Measurements from ENCODE around the gene AP1S3. TPM values are rescaled to one million over a fixed set of nuclear protein-coding genes. Genes with fewer than 3 reads are reported as not detected.
"Not testable (repeated sequence)": the region's sequence is repeated elsewhere in the genome, so short reads cannot be mapped to it uniquely, and the experiment has no call there.

Gene AP1S3
- total RNA-seq, 1 experiment from 2014 or later = 73.3 TPM

- H3K27ac ChIP-seq = peak overlapping the region; percentile 79
- TF ChIP-seq CTCF (conservative IDR thresholded peaks at IDR 0.05) (no peak), EZH2 (IDR thresholded peaks at IDR 0.05; ENCODE audit: low read depth) (no peak)
- H3K9me2 ChIP-seq (ENCODE audit: insufficient read depth) = no peaks in the 10 kb centered on the region
- ChIA-PET POLR2A (ENCODE audit: unreplicated experiment) (interaction anchor here (0.5 to 0.7 kb wide), 4 partner anchors 16 to 932 kb away, joined by 3 to 6 read pairs (median 4); no protein-coding TSS in a partner anchor), CTCF (interaction anchor here (0.6 to 1.7 kb wide), 3 partner anchors 18 to 276 kb away, joined by 4 to 8 read pairs (median 6); no protein-coding TSS in a partner anchor)
- H3K4me2 ChIP-seq = peak overlapping the region; percentile 55
- intact Hi-C loops (cut with micrococcal nuclease; ENCODE audit: unreplicated experiment) = loop anchor here (1.0 kb wide), 3 partner anchors 16 to 126 kb away; no protein-coding TSS in a partner anchor
- H3K4me1 ChIP-seq (replicated peaks; ENCODE audit: insufficient read depth) = peaks cover 62% of the 10 kb centered on the region
- no peaks in the 10 kb centered on the region for H3K36me3 ChIP-seq (ENCODE audit: low read depth)
- H3K79me2 ChIP-seq (ENCODE audit: low read depth) = peaks cover 89% of the 10 kb centered on the region
- H3K9me3 ChIP-seq (ENCODE audit: insufficient read depth, low read depth) = no peaks in the 10 kb centered on the region
- H3K4me3 ChIP-seq = peak overlapping the region; percentile 0; the same call in 1 of the 2 replicates
- BruUV-seq (replicated peaks) = TSS peak; percentile 59
- peaks cover 48% of the 10 kb centered on the region for H3F3A ChIP-seq (ENCODE audit: insufficient read depth, low read depth)
- H4K20me1 ChIP-seq (ENCODE audit: insufficient read depth) = no peaks in the 10 kb centered on the region
- no peak overlapping the region for H2AFZ ChIP-seq
- DNase-seq = peak; percentile 75 to 100
- H3K27me3 ChIP-seq (ENCODE audit: insufficient read depth, low read depth) = no peaks in the 10 kb centered on the region
Measured at GRCh38 chr2:223815186-223815883, 22.0 kb downstream of the AP1S3 start.

- not testable (repeated sequence) for BruUV-seq (replicated peaks); H2AFZ ChIP-seq; H3K27me3 ChIP-seq (ENCODE audit: insufficient read depth, low read depth); H3K4me3 ChIP-seq; H3K9me2 ChIP-seq (ENCODE audit: insufficient read depth); H3K9me3 ChIP-seq (ENCODE audit: insufficient read depth, low read depth); H4K20me1 ChIP-seq (ENCODE audit: insufficient read depth); H3K36me3 ChIP-seq (ENCODE audit: low read depth)
- intact Hi-C loops (cut with micrococcal nuclease; ENCODE audit: unreplicated experiment) = loop anchor here (1.0 kb wide), 3 partner anchors 15 to 127 kb away; no protein-coding TSS in a partner anchor
- peaks cover 89% of the 10 kb centered on the region for H3K79me2 ChIP-seq (ENCODE audit: low read depth)
- H3F3A ChIP-seq (ENCODE audit: insufficient read depth, low read depth) = peaks cover 46% of the 10 kb centered on the region
- CTCF ChIA-PET = interaction anchor here (1.0 to 1.7 kb wide), 2 partner anchors 18 to 23 kb away, joined by 4 to 6 read pairs; no protein-coding TSS in a partner anchor
- H3K4me1 ChIP-seq (replicated peaks; ENCODE audit: insufficient read depth) = peaks cover 56% of the 10 kb centered on the region
- POLR2A ChIA-PET (ENCODE audit: unreplicated experiment) = interaction anchor here (0.6 to 0.7 kb wide), 2 partner anchors 15 to 932 kb away, joined by 3 to 4 read pairs; no protein-coding TSS in a partner anchor
- DNase-seq = peak in 1 of 2 experiments; percentile 37
- H3K4me2 ChIP-seq = peak overlapping the region; percentile 55
- H3K27ac ChIP-seq = peak overlapping the region; percentile 79
Measured at GRCh38 chr2:223814764-223815163, 22.6 kb downstream of the AP1S3 start.

GRCh38 chr2:223813329-223813728 is 24.1 kb downstream of the AP1S3 start:
- Histone ChIP-seq H3K4me2 (no peak overlapping the region), H3F3A (ENCODE audit: insufficient read depth, low read depth) (peaks cover 32% of the 10 kb centered on the region), H3K27me3 (ENCODE audit: insufficient read depth, low read depth) (no peaks in the 10 kb centered on the region), H3K27ac (no peak overlapping the region), H3K9me2 (ENCODE audit: insufficient read depth) (no peaks in the 10 kb centered on the region), H3K36me3 (ENCODE audit: low read depth) (no peaks in the 10 kb centered on the region), H3K9me3 (ENCODE audit: insufficient read depth, low read depth) (no peaks in the 10 kb centered on the region), H3K4me3 (no peak overlapping the region), H2AFZ (no peak overlapping the region), H3K4me1 (replicated peaks; ENCODE audit: insufficient read depth) (peaks cover 42% of the 10 kb centered on the region), H3K79me2 (ENCODE audit: low read depth) (peaks cover 86% of the 10 kb centered on the region), H4K20me1 (ENCODE audit: insufficient read depth) (no peaks in the 10 kb centered on the region)
- ChIA-PET CTCF (no interaction called here), POLR2A (ENCODE audit: unreplicated experiment) (interaction anchor here (0.5 to 0.6 kb wide), 2 partner anchors 13 to 20 kb away, joined by 3 to 7 read pairs; no protein-coding TSS in a partner anchor)
- TF ChIP-seq CTCF (conservative IDR thresholded peaks at IDR 0.05) = no peak
- no peak for TF ChIP-seq EZH2 (IDR thresholded peaks at IDR 0.05; ENCODE audit: low read depth)
- DNase-seq = no peak
- no TSS peak for BruUV-seq (replicated peaks)
- intact Hi-C loops (cut with micrococcal nuclease; ENCODE audit: unreplicated experiment) = no loop called here
